SU-DHL-6 (cell line): ENCODE results near the gene ALDH16A1.

ENCODE experiments used
- H2AFZ ChIP-seq: fragments of 200-600 bp; sonication (generic); 2 replicates; pipeline ENCODE4 v1.6.1; 2014; ENCODE audit warnings: low read depth, mild to moderate bottlenecking, moderate library complexity, mixed read lengths, antibody characterized with exemption, low read length; ENCODE audit not compliant: severe bottlenecking
- H3F3A ChIP-seq: fragments of 200-600 bp; shearing (Covaris generic); 2 replicates; pipeline ENCODE4 v1.6.0; 2016; ENCODE audit warnings: antibody characterized with exemption, mild to moderate bottlenecking; ENCODE audit not compliant: insufficient read depth
- H3K27ac ChIP-seq: fragments of 200-600 bp; sonication (generic); 2 replicates; pipeline ENCODE4 v1.5.1; 2016; ENCODE audit warnings: low read depth, mild to moderate bottlenecking, low read length, moderate library complexity, mixed read lengths
- H3K27me3 ChIP-seq: fragments of 200-600 bp; sonication (generic), shearing (Covaris generic); 2 replicates; pipeline ENCODE4 v1.6.0; 2014; ENCODE audit warnings: mild to moderate bottlenecking, low read length
- H3K36me3 ChIP-seq: fragments of 200-600 bp; sonication (generic); 2 replicates; pipeline ENCODE4 v1.6.1; 2014; ENCODE audit warnings: mild to moderate bottlenecking, low read length, mixed read lengths
- H3K4me2 ChIP-seq: fragments of 300-600, 200-600 bp; shearing (Covaris generic), sonication (generic); 2 replicates; pipeline ENCODE4 v1.6.0; 2014; ENCODE audit warnings: low read length, low read depth, mild to moderate bottlenecking; ENCODE audit not compliant: poor library complexity, severe bottlenecking
- H3K4me3 ChIP-seq: fragments of 200-600 bp; sonication (generic); 2 replicates; pipeline ENCODE4 v1.5.1; 2014; ENCODE audit warnings: antibody characterized with exemption, low read length, mild to moderate bottlenecking, mixed read lengths; ENCODE audit not compliant: insufficient read depth, poor library complexity, severe bottlenecking
- H3K79me2 ChIP-seq: fragments of 200-600 bp; sonication (generic); 2 replicates; pipeline ENCODE4 v1.6.1; 2014; ENCODE audit warnings: mild to moderate bottlenecking, low read length, moderate library complexity; ENCODE audit not compliant: insufficient read depth
- H3K9ac ChIP-seq: fragments of 200-600 bp; sonication (generic); 2 replicates; pipeline ENCODE4 v1.7.0; 2014; ENCODE audit warnings: mild to moderate bottlenecking, low read length
- H3K9me2 ChIP-seq: fragments of 200-600 bp; sonication (generic); replicated peaks from 2 replicates; pipeline ENCODE4 v1.6.1; 2014; ENCODE audit warnings: low read length; ENCODE audit not compliant: insufficient read depth
- H3K9me3 ChIP-seq: fragments of 200-600 bp; sonication (generic); 2 replicates; pipeline ENCODE4 v1.6.1; 2014; ENCODE audit warnings: low read length, mixed read lengths; ENCODE audit not compliant: insufficient read depth
- H4K20me1 ChIP-seq: fragments of 200-600 bp; sonication (generic); 2 replicates; pipeline ENCODE4 v1.6.1; 2014; ENCODE audit warnings: low read depth, mild to moderate bottlenecking, antibody characterized with exemption, low read length, moderate library complexity, mixed read lengths
- EZH2phosphoT487 ChIP-seq: fragments of 200-600 bp; sonication (generic), shearing (Covaris generic); conservative IDR thresholded peaks from 2 replicates; pipeline ENCODE4 v1.6.1; 2018; ENCODE audit warnings: mild to moderate bottlenecking, antibody characterized with exemption, low read length, moderate library complexity, mixed read lengths
- TF ChIP-seq, protein P1 (sequence below): fragments of 200-600 bp; sonication (generic); IDR thresholded peaks from one replicate; pipeline ENCODE4 v1.5.1; 2017; ENCODE audit warnings: antibody characterized with exemption, mild to moderate bottlenecking, low read length, moderate library complexity; ENCODE audit not compliant: insufficient read depth, poor library complexity, severe bottlenecking

ALDH16A1 gene

DNA sequence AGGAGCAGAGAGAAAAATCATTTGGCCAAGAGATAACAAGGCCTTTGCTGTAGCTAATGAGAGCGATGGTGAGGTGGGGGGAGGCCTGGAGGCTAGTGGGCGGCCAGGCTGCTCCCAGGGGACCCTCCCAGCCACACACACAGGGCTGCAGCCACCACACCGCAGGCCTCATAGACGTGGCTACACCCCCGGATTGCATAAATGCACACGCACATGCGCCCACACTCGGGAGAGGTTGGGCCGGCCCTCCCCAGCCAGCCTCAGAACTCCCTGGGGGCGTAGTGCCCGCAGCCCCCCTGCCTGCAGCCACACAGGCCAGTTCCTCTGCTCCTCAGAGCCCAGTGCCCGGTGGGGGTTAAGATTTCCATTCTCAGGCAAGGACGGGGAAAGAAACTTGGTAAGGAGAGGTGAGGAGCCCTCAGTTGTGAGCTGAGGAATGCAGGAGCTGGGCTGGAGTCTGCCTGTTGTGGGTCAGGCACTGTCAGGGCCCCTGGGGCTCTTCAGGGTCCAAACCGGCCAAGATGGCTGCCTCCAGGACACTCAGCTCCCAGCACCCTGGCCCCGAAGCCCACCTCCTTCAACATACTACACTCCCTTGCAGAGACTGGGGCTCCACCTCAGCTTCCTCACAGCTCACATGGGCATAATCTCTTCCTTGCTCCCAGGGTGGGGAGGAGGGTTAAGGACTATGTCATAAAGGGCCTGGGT, 37.8 kb upstream of the ALDH16A1 start:
- Histone ChIP-seq H3K27ac (no peak overlapping the region), H2AFZ (no peak overlapping the region), H3K9me3 (no peaks in the 10 kb centered on the region), H3K36me3 (no peaks in the 10 kb centered on the region), H3K79me2 (no peaks in the 10 kb centered on the region), H3K9me2 (no peaks in the 10 kb centered on the region), H3K4me3 (no peak overlapping the region), H3F3A (no peaks in the 10 kb centered on the region), H4K20me1 (no peaks in the 10 kb centered on the region), H3K27me3 (no peaks in the 10 kb centered on the region), H3K4me2 (no peak overlapping the region), H3K9ac (no peak overlapping the region)
- TF ChIP-seq, protein P1, sequence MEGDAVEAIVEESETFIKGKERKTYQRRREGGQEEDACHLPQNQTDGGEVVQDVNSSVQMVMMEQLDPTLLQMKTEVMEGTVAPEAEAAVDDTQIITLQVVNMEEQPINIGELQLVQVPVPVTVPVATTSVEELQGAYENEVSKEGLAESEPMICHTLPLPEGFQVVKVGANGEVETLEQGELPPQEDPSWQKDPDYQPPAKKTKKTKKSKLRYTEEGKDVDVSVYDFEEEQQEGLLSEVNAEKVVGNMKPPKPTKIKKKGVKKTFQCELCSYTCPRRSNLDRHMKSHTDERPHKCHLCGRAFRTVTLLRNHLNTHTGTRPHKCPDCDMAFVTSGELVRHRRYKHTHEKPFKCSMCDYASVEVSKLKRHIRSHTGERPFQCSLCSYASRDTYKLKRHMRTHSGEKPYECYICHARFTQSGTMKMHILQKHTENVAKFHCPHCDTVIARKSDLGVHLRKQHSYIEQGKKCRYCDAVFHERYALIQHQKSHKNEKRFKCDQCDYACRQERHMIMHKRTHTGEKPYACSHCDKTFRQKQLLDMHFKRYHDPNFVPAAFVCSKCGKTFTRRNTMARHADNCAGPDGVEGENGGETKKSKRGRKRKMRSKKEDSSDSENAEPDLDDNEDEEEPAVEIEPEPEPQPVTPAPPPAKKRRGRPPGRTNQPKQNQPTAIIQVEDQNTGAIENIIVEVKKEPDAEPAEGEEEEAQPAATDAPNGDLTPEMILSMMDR = no peak
- TF ChIP-seq EZH2phosphoT487 = no peak

DNA sequence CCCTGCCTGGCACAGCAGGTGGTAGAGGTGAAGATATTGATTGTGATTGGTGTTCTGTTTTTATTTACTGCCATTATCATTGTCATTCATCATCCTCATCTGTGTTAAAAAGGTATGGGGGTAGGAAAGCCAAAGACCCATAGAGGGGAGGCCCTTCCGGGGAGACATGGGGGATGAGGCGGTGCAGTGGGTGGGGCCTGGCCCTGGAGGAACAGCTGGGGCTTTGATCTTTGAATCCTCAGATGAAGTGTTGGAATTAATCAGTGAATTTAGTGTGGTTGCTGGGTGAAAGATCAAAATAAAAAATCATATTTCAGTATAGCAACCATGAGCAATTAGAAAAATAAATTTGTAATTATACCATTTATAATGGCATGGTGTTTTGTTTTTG, 37.2 kb upstream of the ALDH16A1 start:
- no peak overlapping the region for H3K4me2 ChIP-seq
- H3K79me2 ChIP-seq = no peaks in the 10 kb centered on the region
- H3K9me2 ChIP-seq = no peaks in the 10 kb centered on the region
- H4K20me1 ChIP-seq = no peaks in the 10 kb centered on the region
- H2AFZ ChIP-seq = no peak overlapping the region
- H3K9ac ChIP-seq = no peak overlapping the region
- no peaks in the 10 kb centered on the region for H3F3A ChIP-seq
- no peak overlapping the region for H3K27ac ChIP-seq
- TF ChIP-seq, protein P1 = no peak
- TF ChIP-seq EZH2phosphoT487 = no peak
- H3K36me3 ChIP-seq = no peaks in the 10 kb centered on the region
- H3K9me3 ChIP-seq = no peaks in the 10 kb centered on the region
- no peak overlapping the region for H3K4me3 ChIP-seq
- H3K27me3 ChIP-seq = no peaks in the 10 kb centered on the region

DNA sequence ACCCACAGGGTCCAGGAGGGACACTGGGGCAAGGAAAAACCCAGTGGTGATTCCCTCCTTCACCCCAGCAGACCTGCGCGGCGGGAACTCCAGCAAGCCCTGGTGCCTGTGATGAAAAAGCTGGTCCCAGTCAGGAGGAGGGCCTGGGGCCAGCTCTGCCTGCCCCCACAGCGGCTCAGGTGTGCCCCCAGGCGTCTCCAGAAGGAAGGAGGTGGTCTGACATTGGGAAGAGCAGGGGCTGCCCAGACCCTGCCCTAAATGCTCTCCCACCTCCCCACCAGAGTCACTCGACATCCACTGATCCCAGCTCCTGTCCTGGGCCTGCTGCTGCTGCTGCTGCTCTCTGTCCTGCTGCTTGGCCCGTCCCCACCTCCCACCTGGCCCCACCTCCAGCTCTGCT, 35.9 kb upstream of the ALDH16A1 start:
- no peaks in the 10 kb centered on the region for H3K9me2 ChIP-seq
- H2AFZ ChIP-seq = no peak overlapping the region
- no peaks in the 10 kb centered on the region for H3F3A ChIP-seq
- H3K27ac ChIP-seq = no peak overlapping the region
- no peak overlapping the region for H3K4me2 ChIP-seq
- no peak overlapping the region for H3K9ac ChIP-seq
- H3K79me2 ChIP-seq = no peaks in the 10 kb centered on the region
- H3K27me3 ChIP-seq = no peaks in the 10 kb centered on the region
- no peaks in the 10 kb centered on the region for H4K20me1 ChIP-seq
- H3K36me3 ChIP-seq = no peaks in the 10 kb centered on the region
- no peaks in the 10 kb centered on the region for H3K9me3 ChIP-seq
- no peak overlapping the region for H3K4me3 ChIP-seq
- no peak for TF ChIP-seq EZH2phosphoT487

DNA sequence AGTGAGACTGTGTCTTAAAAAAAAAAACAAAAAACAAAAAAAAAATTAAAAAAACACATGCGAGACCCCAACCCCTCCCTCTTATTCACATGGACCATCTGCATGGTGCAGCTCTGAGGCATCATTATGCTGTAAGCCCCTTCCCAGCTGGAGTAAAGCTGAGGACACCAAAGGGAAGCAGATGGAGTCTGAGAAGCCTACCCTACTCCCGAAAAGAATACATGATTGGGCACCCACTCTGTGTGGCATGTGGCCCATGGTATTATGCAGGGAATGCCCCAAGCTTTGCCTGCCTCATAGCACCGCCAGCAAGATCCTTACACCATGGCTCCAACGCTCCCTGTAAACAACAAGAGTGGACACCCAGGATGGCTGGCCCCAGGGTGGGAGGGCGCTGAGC, 34.5 kb upstream of the ALDH16A1 start:
- Histone ChIP-seq H3K9ac (no peak overlapping the region), H3K4me3 (no peak overlapping the region), H3F3A (no peaks in the 10 kb centered on the region), H2AFZ (no peak overlapping the region), H3K27me3 (no peaks in the 10 kb centered on the region), H4K20me1 (no peaks in the 10 kb centered on the region), H3K36me3 (no peaks in the 10 kb centered on the region), H3K9me3 (no peaks in the 10 kb centered on the region), H3K79me2 (no peaks in the 10 kb centered on the region), H3K27ac (no peak overlapping the region), H3K9me2 (no peaks in the 10 kb centered on the region), H3K4me2 (no peak overlapping the region)
- TF ChIP-seq, protein P1 = no peak
- no peak for TF ChIP-seq EZH2phosphoT487
